GM19324 (cell line): ENCODE measurements around the gene VSX1.

Experiments used
- ATAC-seq: cut with Tn5 transposase; IDR thresholded peaks from one replicate; pipeline ENCODE4 v1.9.1; 2021; ENCODE audit warnings: mild to moderate bottlenecking, moderate library complexity; ENCODE audit not compliant: unreplicated experiment, low FRiP score

VSX1 gene

DNA sequence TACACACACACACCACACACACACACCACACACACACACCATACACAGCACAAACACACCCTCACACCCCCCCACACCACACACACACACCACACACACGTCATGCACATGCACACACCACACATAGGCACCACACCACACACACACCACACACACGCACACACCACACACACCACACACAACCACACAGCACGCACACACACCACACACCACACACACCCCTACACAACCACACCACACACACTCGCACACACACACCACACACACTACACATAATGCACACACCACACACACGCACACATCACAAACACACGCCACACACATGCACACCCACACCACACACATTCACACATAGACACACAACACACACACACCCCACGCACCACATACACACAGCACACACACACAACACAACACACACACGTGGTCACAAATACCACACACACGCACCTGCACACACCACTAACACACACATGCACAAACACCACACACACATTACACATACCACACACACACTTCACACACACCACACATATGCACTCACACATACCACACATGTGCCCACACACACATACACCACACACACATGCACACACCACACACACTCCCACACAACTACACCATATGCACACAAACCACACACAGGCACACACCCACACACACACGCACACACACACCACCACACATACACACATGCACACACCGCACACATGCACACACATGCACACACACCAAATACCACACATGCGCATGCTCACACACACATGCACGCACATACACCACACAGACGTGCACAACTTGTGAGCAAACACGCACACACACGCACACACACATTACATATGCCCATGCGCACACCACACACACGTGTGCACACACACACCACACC, 14.6 kb downstream of the VSX1 start:
- ATAC-seq, result no peak

DNA sequence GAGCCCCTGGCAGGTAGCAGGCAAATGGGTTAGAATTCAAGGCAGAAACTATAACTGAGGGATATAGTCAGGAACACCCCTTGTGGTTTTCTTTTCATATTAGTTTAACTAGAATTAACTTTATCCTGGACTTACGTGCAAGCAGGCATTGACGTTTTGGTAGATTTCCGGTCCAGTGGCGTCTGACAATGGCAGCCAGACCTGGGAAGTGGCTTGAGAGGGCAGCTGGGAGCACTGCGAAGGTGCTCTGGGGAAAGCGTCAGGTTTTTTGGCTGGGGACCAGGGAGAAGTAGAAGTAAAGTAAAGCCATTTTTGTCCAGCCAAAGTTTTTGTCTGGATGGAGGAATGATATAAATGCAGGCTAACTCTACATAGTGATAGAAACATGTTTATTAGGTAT, 15.6 kb downstream of the VSX1 start:
- no peak for ATAC-seq

DNA sequence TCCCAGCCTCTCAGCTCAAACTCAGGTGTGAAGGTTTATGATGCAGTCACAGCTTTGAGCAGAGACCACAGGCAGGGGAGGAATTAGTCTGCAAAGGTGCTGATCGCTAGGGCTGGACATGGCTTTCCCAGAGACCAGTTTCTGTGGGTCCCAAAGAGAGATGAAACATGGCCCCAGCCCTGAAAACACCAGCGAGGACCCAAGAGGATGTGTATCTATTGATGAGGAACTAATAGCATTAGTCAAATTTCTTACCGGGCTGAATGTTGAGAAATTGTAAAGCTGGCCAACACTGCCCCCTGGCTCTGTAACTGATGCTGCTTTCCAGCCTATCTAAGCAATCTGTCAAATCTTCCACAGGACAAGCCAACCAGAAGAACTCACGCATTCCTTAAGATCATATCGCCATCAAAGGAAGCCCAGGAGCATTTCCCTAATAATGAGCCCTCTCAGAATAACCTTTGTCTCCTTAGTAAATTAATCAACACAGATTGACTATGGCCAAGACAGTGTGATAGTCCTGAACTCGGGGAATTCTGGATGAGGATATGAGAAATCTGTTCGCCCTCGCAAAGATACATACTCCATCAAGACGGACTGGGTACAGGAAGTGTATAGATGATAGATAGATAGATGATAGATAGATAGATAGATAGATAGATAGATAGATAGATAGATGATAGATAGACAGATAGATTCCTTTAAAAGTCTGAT, 16.2 kb downstream of the VSX1 start:
- ATAC-seq, result peak; percentile 81

DNA sequence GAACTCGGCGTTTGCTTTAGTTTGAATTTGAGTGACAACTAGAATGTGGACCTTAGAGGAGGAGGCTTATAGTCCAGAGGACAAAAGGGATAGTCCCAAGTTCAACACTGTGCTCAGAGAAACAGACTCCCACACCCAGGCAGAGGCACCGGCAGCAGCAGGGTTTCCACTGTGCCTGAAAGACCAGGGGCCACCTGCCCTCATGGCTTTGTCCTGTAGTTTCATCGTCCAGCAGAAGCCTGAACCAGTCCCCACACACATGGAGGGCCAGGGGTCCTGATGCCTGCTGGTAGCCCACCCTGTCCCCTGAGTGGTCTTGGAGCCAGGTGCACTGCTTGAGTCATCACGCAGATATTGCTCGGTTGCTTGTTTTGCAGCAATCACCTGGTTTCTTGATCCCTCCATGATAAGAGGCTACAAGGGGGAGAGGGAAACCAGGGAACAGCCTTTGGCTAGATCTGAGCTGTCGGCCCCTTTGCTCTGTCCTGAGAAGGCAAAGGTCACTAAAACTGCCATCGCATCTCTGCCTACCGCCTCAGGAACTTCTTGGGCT, 16.8 kb downstream of the VSX1 start:
- ATAC-seq, result no peak

DNA sequence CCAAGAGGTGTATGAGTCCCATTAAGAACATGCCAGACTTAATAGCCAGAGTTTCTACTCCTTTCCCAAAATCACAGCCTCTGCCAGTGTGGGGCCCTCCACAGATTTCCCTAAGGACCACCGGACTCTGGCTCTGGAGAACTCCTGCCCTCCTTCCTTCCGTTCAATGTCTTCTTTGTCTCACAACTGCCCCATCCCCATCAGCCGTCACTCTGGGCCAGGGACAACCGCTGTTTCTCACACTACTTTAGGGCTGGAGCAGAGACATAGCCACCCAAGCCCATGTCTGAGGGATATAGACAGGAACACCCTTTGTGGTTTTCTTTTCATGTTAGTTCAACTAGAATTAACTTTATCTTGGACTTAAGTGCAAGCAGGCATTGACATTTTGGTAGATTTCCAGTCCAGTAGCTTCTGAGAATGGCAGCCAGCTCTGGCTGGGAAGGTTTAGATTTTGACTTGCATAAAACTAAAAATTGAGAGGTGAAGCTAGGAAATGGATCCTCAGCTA, 17.3 kb downstream of the VSX1 start:
- no peak for ATAC-seq

DNA sequence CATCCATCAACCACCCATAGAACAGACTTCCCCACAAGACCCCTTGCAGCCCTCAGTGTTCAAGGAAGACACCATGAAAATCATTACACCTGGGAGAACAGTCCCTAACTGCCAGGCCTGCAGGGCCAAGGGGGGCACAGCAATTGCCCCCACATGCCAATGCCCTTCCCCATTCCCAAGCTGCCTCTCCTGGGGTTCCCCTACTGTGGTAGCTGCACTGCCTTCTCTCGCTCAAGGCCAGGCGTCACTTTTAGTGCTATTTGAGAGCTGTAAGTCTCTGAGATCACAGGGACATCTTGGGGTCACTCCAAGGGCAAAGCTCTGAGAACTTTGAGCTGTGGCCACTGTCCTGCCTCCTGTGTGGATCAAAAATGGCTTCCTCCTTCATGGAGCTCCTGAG, 18.0 kb downstream of the VSX1 start:
- ATAC-seq, result no peak

DNA sequence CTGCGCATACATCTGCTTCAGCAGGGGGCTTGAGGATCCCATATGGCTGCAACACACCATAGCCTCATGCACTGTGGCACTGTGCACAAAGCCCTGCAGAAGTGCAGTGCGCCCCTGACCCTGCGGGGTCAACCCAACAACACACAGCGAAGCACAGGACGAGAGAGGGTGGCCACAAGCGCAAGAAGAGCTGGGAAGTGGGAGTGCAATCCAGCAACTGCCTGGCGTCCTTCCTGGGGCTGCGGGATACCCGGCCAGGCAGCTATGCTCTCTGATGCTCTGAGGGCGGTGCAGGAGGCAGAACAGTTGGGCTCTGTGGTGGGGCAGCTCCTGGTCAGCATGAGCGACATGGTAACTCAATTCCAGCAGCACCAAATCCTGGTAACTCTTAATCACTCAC, 18.4 kb downstream of the VSX1 start:
- no peak for ATAC-seq

DNA sequence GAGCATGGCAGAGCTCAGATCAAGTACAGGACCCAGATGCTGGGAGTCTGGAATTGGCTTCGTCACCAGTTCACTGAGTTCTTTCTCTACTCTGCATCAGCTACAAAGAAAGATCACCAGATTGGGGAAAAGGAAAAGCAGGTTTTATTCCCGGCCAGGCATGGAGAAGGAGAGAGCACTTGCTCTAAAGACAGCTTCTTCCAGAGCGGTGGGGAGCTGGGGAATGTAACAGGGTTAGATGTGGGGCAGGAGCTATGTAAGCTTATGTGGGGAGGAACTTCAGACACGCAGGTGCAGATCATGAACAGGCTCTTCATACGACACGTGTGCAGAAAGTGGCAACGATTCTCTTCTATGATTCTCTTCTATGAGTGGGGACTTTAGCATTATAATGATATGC, 19.1 kb downstream of the VSX1 start:
- ATAC-seq, result no peak

DNA sequence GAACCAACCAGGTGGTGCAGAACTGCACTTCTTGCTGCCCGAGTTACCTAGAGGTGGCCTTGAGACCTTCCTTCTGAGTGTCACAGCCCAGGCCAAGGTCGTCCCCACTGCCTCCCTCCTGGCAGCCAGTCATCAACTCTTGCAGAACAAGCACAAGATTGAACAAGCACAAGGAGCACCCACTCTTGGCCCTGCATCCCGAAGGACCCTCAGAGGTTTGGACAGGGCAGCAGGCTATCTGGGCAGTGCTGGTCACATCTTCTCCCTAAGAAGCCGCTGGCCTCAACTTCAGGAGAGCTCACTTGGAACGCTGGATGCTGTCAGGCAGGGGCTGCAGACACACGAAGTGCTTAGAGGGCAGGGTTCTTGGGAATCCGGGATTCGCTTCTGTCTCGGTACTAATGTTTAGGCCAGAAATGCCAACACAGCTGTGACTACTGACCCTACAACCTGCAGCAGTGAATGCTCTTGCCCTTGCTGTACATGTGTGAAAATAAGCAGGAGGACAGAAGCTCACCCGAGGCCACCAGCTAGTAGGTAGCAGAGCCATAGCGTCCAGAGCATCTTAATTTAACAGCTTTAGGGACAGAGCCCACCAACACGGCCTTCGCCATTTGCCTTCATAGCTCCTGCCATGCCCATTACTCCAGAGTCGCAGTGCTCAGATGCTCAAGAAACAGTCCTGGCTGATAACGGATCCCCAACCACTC, 20.0 kb downstream of the VSX1 start:
- no peak for ATAC-seq

DNA sequence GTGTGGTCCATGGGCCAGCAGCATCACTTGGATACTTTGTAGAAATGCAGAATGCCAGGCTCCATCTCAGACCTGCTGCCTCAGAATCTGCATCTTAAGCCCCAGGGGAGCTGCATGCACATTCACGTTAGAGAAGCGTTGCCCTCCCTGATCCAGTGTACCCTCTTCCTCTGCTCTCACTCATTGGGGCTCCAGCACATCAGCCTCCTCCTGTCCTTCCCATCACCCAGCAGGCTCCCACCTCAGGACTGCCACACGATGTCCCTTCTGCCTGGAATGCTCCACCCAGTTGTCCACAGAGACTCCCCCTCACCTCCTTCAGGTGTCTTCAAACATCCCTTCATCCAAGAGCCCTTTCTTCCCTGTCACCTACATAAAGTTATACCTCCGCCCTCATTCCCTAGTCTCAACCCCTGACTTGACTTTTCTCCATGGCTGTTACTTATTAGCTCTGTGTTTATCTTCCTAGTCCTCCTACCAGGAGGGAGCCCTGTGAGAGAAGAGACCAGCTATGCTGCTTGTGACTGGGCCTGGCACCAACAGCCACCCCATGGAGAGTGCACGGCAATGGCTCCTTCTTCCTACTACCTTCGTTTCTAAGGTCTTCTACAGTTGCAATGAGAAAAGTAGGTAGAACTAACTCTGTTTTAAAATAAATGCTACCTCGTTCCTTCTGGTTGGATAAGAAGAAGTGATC, 20.7 kb downstream of the VSX1 start:
- no peak for ATAC-seq

DNA sequence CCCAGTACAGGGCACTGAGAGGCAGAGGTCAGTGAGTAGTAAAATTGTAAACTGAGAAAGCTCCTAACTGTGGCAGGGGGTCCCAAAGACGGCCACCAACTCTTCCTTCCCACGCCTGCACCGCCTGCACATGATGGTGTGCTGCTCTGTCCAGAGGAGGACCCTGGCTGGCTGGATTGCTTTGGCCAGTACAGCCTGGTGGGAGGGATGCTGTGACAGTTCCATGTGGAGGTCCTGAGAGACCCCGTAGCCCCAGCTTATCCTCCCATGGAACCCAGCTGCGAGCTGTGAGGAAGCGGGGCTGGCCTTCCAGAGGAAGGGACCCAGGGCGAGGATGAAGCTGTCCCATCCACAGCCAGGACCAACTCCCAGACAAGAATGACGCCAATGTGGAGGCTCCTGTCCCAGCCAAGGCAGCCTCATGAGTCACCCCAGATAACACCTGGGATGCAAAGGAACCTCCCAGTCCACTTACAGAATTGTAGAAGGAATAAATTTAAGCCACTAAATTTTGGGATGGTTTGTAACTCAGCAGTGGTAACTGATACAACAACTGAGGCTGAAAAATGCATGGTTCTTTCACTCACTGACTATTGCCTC, 22.0 kb downstream of the VSX1 start:
- ATAC-seq, result no peak

DNA sequence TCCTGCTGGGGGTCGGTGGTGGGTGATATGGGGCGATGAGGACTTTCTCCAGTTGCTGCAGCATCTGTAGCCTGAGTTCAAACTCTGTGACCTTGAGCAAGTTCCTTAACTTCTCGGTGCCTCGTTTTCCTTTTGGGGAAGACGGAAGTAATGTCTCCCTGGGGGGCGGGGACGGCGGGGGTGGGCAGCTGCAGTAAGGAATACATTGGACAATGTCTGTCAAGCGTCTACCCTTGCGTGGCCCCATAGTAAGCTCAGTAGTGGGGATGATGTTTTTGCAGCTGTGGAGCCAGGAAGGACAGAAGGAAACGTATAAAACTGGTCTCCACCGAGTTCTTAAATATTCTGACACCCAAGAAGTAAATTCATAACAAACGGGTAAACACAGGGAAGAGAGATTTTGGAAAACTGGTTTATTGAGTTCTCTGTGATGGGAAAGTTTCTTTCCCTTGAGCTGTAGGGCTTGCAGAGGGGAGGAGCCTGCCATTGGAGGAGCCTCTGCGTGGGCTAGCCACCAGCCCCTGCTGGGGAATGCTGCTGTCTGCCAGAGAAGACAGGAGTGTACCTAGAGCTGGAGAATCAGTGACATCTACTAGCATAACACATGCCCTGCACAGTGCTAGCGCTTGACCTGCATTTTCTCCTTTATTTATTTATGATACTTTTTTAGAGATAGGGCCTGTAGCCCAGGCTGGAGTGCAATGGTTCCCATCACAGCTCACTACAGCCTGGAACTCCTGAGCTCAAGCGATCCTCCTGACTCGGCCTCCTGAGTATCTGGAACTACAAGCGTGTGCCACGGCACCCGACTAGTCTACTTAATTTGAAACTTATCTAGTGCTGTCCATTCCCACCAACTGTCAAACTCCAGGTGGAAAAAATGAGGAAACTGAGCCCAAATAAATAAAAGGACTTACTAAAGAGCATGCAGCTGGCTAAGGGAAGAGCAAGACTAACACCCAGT, 22.8 kb downstream of the VSX1 start:
- ATAC-seq, result no peak

DNA sequence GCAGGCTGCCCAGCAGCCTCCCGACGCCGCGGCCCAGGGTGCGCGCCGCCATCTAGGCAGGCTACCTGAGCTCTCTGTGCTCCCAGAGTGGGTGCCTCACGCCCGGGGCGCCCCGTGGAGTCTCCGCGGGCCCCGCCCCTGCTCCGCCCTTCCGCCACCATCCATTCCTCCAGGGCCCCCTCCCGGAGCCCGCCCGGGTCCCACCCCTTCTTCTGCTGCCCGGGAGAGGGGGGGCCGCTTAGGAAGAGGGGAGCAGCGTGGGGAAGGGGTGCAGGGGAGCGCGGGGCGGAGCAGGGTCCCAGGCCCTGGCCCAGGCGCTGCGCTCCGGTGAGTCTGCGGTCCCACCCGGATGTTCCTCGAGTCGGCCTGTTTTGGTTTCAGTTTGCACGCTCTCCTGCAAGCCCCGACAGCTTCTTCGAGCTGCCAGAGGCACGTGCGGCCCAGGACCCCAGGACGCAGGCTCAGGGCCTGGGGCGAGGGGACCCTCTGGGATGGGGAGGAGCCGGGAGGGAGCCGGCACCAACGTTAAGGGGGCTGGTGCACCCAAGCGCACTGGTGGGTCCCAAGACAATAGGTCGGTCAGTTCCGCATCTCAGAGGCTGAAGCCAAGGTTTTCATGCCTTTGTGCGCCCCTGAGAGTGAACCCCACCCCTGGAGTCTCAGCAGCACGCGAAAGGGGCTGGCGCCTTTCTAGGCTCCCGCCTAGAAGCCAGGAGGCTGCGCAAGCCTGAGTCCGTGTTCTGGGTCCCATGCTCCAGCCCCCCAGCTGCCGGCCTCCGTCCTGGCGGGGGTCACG, 23.7 kb downstream of the VSX1 start, which contains the start of gene ACSS1:
Gene ACSS1, minus strand, starts transcription at position 89 of the 796 bp plus-strand sequence. Its CDS starts 37 bp downstream, at position 52.
- peak; percentile 72 for ATAC-seq

DNA sequence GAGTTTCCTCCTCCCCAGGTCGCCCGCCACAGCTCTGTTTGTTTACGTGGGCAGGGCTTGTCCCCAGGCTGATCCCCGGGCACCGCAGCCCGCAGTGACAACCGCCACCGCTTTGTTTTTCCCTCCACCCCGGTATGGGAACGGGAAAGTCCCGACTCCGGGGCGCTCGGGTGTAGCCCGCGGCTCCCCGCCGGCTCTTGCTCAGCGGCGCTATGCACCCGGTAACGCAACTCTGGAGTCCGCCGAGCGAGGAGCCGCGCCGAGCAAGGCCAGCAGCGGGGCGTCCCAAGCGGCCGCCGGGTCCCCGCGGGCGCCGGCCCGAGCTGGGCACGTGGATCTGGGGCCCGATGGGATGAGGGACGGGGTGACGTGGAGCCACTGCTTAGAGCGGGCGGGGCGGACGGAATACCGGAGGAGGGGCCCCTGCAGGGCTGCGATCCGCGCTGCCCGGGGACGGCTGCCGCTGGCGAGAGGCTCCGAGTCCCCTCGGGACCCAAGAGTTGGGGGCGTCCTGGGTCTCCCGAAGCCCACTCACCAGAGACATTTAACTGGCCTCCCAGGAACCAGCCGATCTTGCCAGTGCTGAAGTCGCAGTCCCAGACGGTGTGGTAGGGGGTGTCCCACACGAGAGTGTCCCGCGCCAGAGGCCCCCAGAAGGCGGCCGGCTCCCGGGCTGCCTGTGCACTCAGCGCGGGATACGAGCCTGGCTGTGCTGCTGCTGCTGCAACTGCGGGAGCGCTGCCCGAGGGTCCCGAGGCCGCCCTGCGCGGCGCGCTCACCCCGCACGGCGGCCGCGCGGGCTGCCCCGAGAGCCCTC, 24.5 kb downstream of the VSX1 start:
- ATAC-seq, result peak; percentile 22

DNA sequence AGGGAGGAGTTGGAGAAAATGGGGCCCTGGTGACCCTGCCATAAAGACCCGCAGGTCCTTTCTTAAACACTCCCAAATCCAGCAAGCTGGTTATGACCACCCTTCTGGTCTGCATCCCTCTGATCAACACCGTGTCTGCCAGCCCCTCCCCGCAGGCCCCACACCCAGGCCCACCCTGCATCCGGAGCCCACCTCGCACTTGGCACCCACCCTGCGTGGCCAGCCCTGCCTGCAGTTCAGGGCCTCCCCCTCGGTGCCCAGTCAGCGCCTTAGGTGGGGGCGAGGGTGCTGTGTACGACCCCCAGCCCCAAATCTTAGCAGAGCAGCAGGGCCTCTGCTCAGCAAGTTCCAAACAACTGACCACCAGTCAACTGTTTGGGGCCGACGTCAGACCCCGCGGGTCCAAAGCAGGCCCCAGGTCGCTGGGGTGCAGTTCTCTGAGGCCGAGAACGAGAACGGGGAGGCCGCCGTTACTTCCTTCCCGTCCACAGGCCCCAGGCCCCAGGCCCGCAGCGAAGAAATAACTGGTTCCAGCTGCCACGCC, 25.2 kb downstream of the VSX1 start:
- ATAC-seq, result peak; percentile 26

DNA sequence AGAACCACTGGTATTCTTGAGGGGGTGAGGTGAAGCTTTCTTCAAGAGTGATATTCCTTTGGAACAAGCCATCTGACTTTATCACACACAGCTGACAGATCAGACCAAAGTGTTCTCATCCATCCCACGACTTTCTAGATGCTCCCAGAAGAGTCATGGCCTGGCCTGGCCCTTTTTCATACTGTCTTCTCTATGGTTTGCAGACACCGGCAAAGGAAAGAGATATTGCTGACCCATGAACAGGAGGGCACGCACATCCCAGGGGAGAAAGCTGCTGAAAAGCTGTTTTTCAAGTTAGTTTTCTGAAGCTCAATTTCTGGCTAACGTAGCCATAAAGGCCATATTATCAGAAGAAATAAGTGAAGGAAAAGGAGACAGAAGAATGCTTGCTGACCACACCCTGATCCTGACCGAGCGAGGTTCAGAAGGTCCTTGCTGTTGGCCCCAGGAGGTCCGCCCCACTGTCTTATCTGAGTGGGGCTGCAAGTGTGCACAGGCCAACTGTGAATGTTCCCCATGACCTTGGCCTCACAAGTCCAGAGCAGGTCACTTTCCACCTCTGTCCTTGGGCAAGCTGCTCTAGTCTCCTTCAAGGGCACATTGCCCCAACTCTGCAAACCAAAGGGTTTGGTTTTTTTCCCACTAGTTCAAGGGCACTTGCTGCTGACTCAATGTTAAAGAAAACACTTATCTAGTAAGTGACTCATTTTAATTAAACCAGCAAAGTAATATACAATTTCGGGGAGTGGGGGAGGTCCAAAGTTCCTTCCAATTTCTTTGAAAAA, 26.0 kb downstream of the VSX1 start:
- ATAC-seq, result no peak
